ENCODE results near the gene SLC25A48.

Gene SLC25A48

DNA sequence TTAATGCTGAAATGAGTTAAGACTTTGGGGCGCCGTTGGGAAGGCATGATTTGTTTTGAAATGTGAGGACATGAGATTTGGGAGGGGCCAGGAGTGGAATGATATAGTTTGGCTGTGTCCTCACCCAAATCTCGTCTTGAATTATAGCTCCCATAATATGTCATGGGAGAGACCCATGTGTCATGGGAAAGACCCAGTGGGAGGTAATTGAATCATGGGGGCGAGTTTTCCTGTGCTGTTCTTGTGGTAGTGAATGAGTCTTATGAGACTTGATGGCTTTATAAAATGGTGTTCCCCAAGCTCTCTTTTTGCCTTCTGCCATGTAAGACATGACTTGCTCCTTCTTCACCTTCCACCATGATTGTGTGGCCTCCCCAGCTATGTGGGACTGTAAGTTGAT is 5.1 kb downstream of the SLC25A48 start:
- TF ChIP-seq CTCF (IDR thresholded peaks at IDR 0.05; ENCODE audit: low read depth, low read length), result no peak
- H3K4me1 ChIP-seq, result no peaks in the 10 kb centered on the region
- H3K9me3 ChIP-seq, result no peaks in the 10 kb centered on the region
- H3K4me3 ChIP-seq (ENCODE audit: low read depth, low read length), result no peak overlapping the region
- peaks cover 38% of the 10 kb centered on the region for H3K27me3 ChIP-seq
- DNase-seq, result no peak
- H3K36me3 ChIP-seq, result no peaks in the 10 kb centered on the region

DNA sequence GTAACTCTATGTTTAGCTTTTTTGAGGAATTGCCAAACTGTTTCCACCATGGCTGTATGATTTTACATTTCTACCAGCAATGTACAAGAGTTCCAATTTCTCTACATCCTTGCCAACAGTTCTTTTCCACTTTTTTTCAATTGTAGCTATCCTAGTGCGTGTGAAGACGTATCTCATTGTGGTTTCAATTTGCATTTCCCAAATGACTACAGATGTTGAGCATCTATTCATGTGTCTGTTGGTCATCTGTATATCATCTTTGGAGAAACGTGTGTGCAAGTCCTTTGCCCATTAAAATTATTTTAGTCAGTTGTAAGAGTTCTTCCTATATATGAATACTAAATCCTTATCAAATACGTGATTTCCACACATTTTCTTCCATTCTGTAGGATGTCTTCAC is 6.5 kb downstream of the SLC25A48 start:
- Histone ChIP-seq H3K4me1 (no peaks in the 10 kb centered on the region), H3K4me3 (ENCODE audit: low read depth, low read length) (no peak overlapping the region), H3K27me3 (peaks cover 24% of the 10 kb centered on the region), H3K9me3 (no peaks in the 10 kb centered on the region), H3K36me3 (no peaks in the 10 kb centered on the region)
- no peak for TF ChIP-seq CTCF (IDR thresholded peaks at IDR 0.05; ENCODE audit: low read depth, low read length)
- DNase-seq, result no peak

DNA sequence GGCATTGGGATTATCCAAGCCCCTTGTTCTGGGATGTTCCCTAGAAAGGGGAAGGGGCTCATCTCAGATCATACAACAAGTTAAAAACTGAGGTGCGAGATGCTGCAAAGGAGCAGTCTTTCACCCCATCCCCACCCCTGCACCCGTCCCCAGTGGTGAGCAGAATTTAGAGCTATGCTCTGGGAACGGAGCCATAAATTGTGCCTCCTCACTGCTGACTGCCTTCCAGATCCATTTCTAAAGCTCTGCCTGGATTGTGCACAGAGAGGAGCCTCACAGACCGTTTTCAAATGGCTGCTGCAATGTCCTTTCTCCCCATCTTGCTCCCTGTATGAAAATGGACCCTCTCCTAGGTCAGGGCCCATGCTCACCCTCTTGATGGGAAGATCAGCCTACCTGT is 8.3 kb downstream of the SLC25A48 start:
- no peaks in the 10 kb centered on the region for H3K36me3 ChIP-seq
- peaks cover 19% of the 10 kb centered on the region for H3K27me3 ChIP-seq
- no peak for DNase-seq
- no peak for TF ChIP-seq CTCF (IDR thresholded peaks at IDR 0.05; ENCODE audit: low read depth, low read length)
- H3K4me3 ChIP-seq (ENCODE audit: low read depth, low read length), result no peak overlapping the region
- no peaks in the 10 kb centered on the region for H3K9me3 ChIP-seq
- H3K4me1 ChIP-seq, result no peaks in the 10 kb centered on the region

DNA sequence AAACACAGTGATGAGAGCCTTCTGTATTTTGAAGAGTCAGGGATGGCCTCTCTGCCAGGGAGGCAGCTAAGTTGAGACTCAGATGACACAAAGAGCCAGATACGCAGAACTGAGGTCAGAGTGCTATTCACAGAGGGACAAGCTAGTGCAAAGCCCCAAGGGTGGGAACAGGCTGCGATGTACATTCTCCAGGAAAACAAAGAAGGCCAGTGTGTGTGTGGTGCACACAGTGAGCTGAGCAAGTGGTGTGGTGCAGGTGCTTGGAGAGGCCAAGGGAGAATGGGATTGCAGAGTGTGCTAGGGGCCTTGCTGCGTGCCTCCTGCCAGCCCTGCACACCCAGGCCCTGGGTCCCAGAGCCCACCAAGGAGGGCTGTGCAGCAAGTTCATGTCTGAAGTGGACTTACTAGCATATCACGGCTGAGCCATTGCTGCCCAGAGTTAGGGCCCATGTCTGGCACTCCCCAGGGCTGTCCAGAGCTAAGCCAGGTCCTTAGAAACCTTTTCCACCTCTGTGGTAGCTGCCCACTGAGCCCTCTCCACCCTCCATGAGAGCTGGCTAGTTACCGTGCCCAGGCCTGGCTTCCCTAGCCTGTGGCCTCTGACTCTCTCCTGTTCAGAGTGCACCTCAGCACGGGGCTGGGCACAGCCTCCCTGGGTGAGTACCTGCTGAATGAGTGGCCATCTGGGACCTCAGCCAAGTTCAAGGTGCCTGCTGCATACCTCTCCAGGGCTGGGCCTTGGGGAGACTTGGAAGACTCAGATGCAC is 9.3 kb downstream of the SLC25A48 start:
- TF ChIP-seq CTCF (IDR thresholded peaks at IDR 0.05; ENCODE audit: low read depth, low read length), result no peak
- Histone ChIP-seq H3K36me3 (no peaks in the 10 kb centered on the region), H3K9me3 (no peaks in the 10 kb centered on the region), H3K4me1 (no peaks in the 10 kb centered on the region), H3K27me3 (peaks cover 19% of the 10 kb centered on the region), H3K4me3 (ENCODE audit: low read depth, low read length) (no peak overlapping the region)
- no peak for DNase-seq

GRCh38 chr5:135846311-135846710 is 11.8 kb downstream of the SLC25A48 start:
- Histone ChIP-seq H3K27me3 (peaks cover 10% of the 10 kb centered on the region), H3K9me3 (no peaks in the 10 kb centered on the region), H3K36me3 (no peaks in the 10 kb centered on the region), H3K4me1 (no peaks in the 10 kb centered on the region), H3K4me3 (ENCODE audit: low read depth, low read length) (no peak overlapping the region)
- no peak for DNase-seq
- no peak for TF ChIP-seq CTCF (IDR thresholded peaks at IDR 0.05; ENCODE audit: low read depth, low read length)

- H3K27me3 ChIP-seq, result peaks cover 7% of the 10 kb centered on the region; the same call in 1 of the 2 replicates
- no peaks in the 10 kb centered on the region for H3K9me3 ChIP-seq
- DNase-seq, result no peak
- no peak overlapping the region for H3K4me3 ChIP-seq (ENCODE audit: low read depth, low read length)
- TF ChIP-seq CTCF (IDR thresholded peaks at IDR 0.05; ENCODE audit: low read depth, low read length), result no peak
- H3K4me1 ChIP-seq, result no peaks in the 10 kb centered on the region
- H3K36me3 ChIP-seq, result no peaks in the 10 kb centered on the region
Measured at GRCh38 chr5:135847976-135848375, 13.5 kb downstream of the SLC25A48 start.

All from BE2C (cell line).